ENCODE results near the gene ASB5.

ASB5 gene

DNA sequence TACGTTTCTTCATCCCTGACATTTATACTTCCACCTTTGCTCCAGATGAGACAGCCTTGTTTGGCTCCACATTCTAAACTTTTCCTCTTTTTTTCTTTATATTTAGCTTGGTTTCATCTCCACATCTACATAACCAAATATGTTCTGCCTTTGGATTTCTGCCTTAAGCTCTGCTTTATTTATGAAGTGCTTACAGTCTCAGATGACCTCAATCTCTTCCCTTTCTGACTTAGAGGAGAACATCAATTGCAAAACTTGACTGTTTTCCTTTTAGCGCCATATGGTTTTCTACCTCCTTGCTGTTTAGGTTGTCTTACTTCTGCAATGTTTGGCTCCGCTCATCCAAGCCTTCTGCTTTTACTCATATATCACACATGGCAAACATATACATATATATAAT, 7.5 kb downstream of the ASB5 start:
- Histone ChIP-seq H3K27ac (ENCODE audit: low read depth, low read length) (no peak overlapping the region), H3K79me2 (ENCODE audit: insufficient read depth, low read length) (no peaks in the 10 kb centered on the region), H3F3A (ENCODE audit: insufficient read depth) (no peaks in the 10 kb centered on the region), H3K36me3 (ENCODE audit: low read length) (no peaks in the 10 kb centered on the region), H3K4me3 (ENCODE audit: insufficient read depth, low read length, poor library complexity, severe bottlenecking) (no peak overlapping the region), H2AFZ (ENCODE audit: low read depth, low read length, severe bottlenecking) (no peak overlapping the region), H3K27me3 (ENCODE audit: low read length) (no peaks in the 10 kb centered on the region), H3K4me2 (ENCODE audit: low read depth, low read length, poor library complexity, severe bottlenecking) (no peak overlapping the region), H4K20me1 (ENCODE audit: low read depth, low read length) (no peaks in the 10 kb centered on the region), H3K9me2 (replicated peaks; ENCODE audit: insufficient read depth, low read length) (no peaks in the 10 kb centered on the region), H3K9ac (ENCODE audit: low read length) (no peak overlapping the region), H3K9me3 (ENCODE audit: insufficient read depth, low read length) (no peaks in the 10 kb centered on the region)
- TF ChIP-seq CTCF (IDR thresholded peaks at IDR 0.05; ENCODE audit: insufficient read depth, low read length, poor library complexity, severe bottlenecking) (no peak), EZH2phosphoT487 (conservative IDR thresholded peaks at IDR 0.05; ENCODE audit: low read length) (no peak)

- Histone ChIP-seq H3K9me3 (ENCODE audit: insufficient read depth, low read length) (no peaks in the 10 kb centered on the region), H2AFZ (ENCODE audit: low read depth, low read length, severe bottlenecking) (no peak overlapping the region), H3K79me2 (ENCODE audit: insufficient read depth, low read length) (no peaks in the 10 kb centered on the region), H3K4me3 (ENCODE audit: insufficient read depth, low read length, poor library complexity, severe bottlenecking) (no peak overlapping the region), H3K4me2 (ENCODE audit: low read depth, low read length, poor library complexity, severe bottlenecking) (no peak overlapping the region), H3K27ac (ENCODE audit: low read depth, low read length) (no peak overlapping the region), H3K9me2 (replicated peaks; ENCODE audit: insufficient read depth, low read length) (no peaks in the 10 kb centered on the region), H3K27me3 (ENCODE audit: low read length) (no peaks in the 10 kb centered on the region), H4K20me1 (ENCODE audit: low read depth, low read length) (no peaks in the 10 kb centered on the region), H3K9ac (ENCODE audit: low read length) (no peak overlapping the region), H3F3A (ENCODE audit: insufficient read depth) (no peaks in the 10 kb centered on the region), H3K36me3 (ENCODE audit: low read length) (no peaks in the 10 kb centered on the region)
- TF ChIP-seq EZH2phosphoT487 (conservative IDR thresholded peaks at IDR 0.05; ENCODE audit: low read length) (no peak), CTCF (IDR thresholded peaks at IDR 0.05; ENCODE audit: insufficient read depth, low read length, poor library complexity, severe bottlenecking) (no peak)
Observed at GRCh38 chr4:176261018-176261417, 8.0 kb downstream of the ASB5 start.

DNA sequence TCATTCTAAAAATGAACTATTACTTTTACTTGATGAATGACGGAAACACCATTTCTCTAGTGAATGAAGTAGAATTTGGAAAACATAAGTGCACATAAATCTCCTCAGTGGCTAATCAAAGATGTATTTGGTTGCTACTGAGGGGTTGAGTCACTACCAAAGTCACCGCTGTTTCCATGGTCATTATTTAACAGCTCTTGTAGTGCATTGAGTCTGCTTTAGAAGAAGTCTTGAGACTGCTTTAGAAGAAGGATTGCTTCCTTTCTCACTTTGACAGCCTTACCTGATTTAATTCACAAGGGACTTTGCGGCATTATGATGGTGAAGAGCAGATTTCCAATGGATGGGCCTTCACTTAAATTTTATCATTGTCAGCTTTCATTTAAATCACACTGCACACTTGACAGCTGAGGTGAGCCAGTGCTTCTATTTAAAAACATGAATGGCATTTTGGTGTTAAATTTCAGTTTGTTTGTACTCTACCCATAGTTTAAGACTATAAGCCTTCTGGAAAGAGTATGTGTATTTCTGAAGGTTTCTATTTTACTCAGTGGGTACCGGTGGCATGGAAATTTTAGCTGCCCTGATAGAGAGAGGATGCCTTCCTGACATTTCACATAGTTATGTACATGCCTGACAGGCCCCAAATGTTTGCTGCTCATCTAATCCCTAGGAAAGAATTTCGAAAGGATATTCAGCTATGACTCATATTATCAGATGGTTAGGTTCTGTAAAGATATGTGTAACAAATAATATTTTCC, 9.5 kb downstream of the ASB5 start:
- Histone ChIP-seq H3K9me3 (ENCODE audit: insufficient read depth, low read length) (no peaks in the 10 kb centered on the region), H3K27me3 (ENCODE audit: low read length) (no peaks in the 10 kb centered on the region), H3K27ac (ENCODE audit: low read depth, low read length) (no peak overlapping the region), H3K36me3 (ENCODE audit: low read length) (no peaks in the 10 kb centered on the region), H3K4me2 (ENCODE audit: low read depth, low read length, poor library complexity, severe bottlenecking) (no peak overlapping the region), H4K20me1 (ENCODE audit: low read depth, low read length) (no peaks in the 10 kb centered on the region), H3K4me3 (ENCODE audit: insufficient read depth, low read length, poor library complexity, severe bottlenecking) (no peak overlapping the region), H2AFZ (ENCODE audit: low read depth, low read length, severe bottlenecking) (no peak overlapping the region), H3K79me2 (ENCODE audit: insufficient read depth, low read length) (no peaks in the 10 kb centered on the region), H3F3A (ENCODE audit: insufficient read depth) (no peaks in the 10 kb centered on the region), H3K9me2 (replicated peaks; ENCODE audit: insufficient read depth, low read length) (no peaks in the 10 kb centered on the region), H3K9ac (ENCODE audit: low read length) (no peak overlapping the region)
- TF ChIP-seq EZH2phosphoT487 (conservative IDR thresholded peaks at IDR 0.05; ENCODE audit: low read length), result no peak
- no peak for TF ChIP-seq CTCF (IDR thresholded peaks at IDR 0.05; ENCODE audit: insufficient read depth, low read length, poor library complexity, severe bottlenecking)
